Effector memory CD8-positive, alpha-beta T cell (primary cell): ENCODE results near the gene ZSCAN5C.
"Not testable (repeated sequence)": the region's sequence is repeated elsewhere in the genome, so short reads cannot be mapped to it uniquely, and the experiment has no call there.

Experiments
- ATAC-seq: fragments of 150-1000 bp; cut with Tn5 transposase; replicated peaks from 2 replicates; pipeline ENCODE4 v1.10.0; 2021; ENCODE audit warnings: mild to moderate bottlenecking, moderate library complexity
- DNase-seq, 3 experiments: peaks; one replicate each; pipeline ENCODE4 v3.0.0; 2021
- H3K27ac Mint-ChIP-seq, 2 donors: one replicate each; pipeline ENCODE4 v1.8.0; 2022; ENCODE audit warnings: mild to moderate bottlenecking in 2 of 2, mixed read lengths in 2 of 2, moderate library complexity in 2 of 2
- H3K27me3 Mint-ChIP-seq, 2 donors: one replicate each; pipeline ENCODE4 v1.8.0; 2022; ENCODE audit warnings: mixed read lengths in 2 of 2
- H3K36me3 Mint-ChIP-seq: one replicate; pipeline ENCODE4 v1.8.0; 2022; ENCODE audit warnings: mild to moderate bottlenecking, moderate library complexity, mixed read lengths; ENCODE audit not compliant: insufficient read depth
- H3K4me1 Mint-ChIP-seq, 2 donors: one replicate each; pipeline ENCODE4 v1.8.0; 2022; ENCODE audit warnings: low read depth in 2 of 2, mixed read lengths in 2 of 2
- H3K4me3 Mint-ChIP-seq, 2 donors: one replicate each; pipeline ENCODE4 v1.8.0; 2022; ENCODE audit warnings: mild to moderate bottlenecking in 2 of 2, mixed read lengths in 2 of 2, moderate library complexity in 2 of 2
- H3K9me3 Mint-ChIP-seq, 2 donors: one replicate each; pipeline ENCODE4 v1.8.0; 2022; ENCODE audit warnings: mixed read lengths in 2 of 2

The ZSCAN5C gene

GRCh38 chr19:56174086-56174485 lies 28.0 kb upstream of the ZSCAN5C start:
- peaks cover 15 to 37% of the 10 kb centered on the region in 2 donors for H3K27me3 Mint-ChIP-seq
- H3K36me3 Mint-ChIP-seq: no peaks in the 10 kb centered on the region
- DNase-seq (no peak), ATAC-seq (no peak)
- peaks cover 0 to 4% of the 10 kb centered on the region in 2 donors for H3K4me1 Mint-ChIP-seq
- no peak overlapping the region for H3K4me3 Mint-ChIP-seq
- H3K27ac Mint-ChIP-seq: no peak overlapping the region
- no peaks in the 10 kb centered on the region for H3K9me3 Mint-ChIP-seq

GRCh38 chr19:56174550-56174949 lies 27.5 kb upstream of the ZSCAN5C start:
- H3K4me3 Mint-ChIP-seq: no peak overlapping the region
- H3K4me1 Mint-ChIP-seq: peaks cover 0 to 4% of the 10 kb centered on the region in 2 donors
- DNase-seq: no peak
- peaks cover 15 to 37% of the 10 kb centered on the region in 2 donors for H3K27me3 Mint-ChIP-seq
- no peak for ATAC-seq
- no peak overlapping the region for H3K27ac Mint-ChIP-seq
- no peaks in the 10 kb centered on the region for H3K36me3 Mint-ChIP-seq
- no peaks in the 10 kb centered on the region for H3K9me3 Mint-ChIP-seq

GRCh38 chr19:56175861-56176307 lies 26.2 kb upstream of the ZSCAN5C start, which contains the start of gene GALP:
Gene GALP (plus strand): TSS chr19:56176008. CDS start chr19:56177109, 1,101 bp downstream.
- not testable (repeated sequence) for ATAC-seq, H3K4me1 Mint-ChIP-seq, H3K27ac Mint-ChIP-seq, H3K4me3 Mint-ChIP-seq, DNase-seq, H3K36me3 Mint-ChIP-seq, H3K9me3 Mint-ChIP-seq
- H3K27me3 Mint-ChIP-seq: peaks cover 15 to 28% of the 10 kb centered on the region in 2 donors

- H3K36me3 Mint-ChIP-seq, DNase-seq, H3K9me3 Mint-ChIP-seq, H3K27ac Mint-ChIP-seq, H3K4me1 Mint-ChIP-seq, ATAC-seq, H3K4me3 Mint-ChIP-seq: not testable (repeated sequence)
- peaks cover 15 to 28% of the 10 kb centered on the region in 2 donors for H3K27me3 Mint-ChIP-seq
Observed at GRCh38 chr19:56176310-56176709, 25.8 kb upstream of the ZSCAN5C start.

GRCh38 chr19:56176881-56177280 lies 25.2 kb upstream of the ZSCAN5C start:
- H3K36me3 Mint-ChIP-seq: no peaks in the 10 kb centered on the region
- no peak overlapping the region for H3K27ac Mint-ChIP-seq

GRCh38 chr19:56177564-56178243 lies 24.4 kb upstream of the ZSCAN5C start:
- Mint-ChIP-seq H3K9me3 (no peaks in the 10 kb centered on the region), H3K36me3 (no peaks in the 10 kb centered on the region), H3K27me3 (peaks cover 15 to 37% of the 10 kb centered on the region in 2 donors), H3K4me3 (no peak overlapping the region), H3K27ac (no peak overlapping the region), H3K4me1 (no peaks in the 10 kb centered on the region)
- ATAC-seq (no peak), DNase-seq (no peak)

More at GRCh38 chr19:56176881-56177280, 25.2 kb upstream of the ZSCAN5C start:
- H3K27me3 Mint-ChIP-seq: peaks cover 15 to 29% of the 10 kb centered on the region in 2 donors
- no peaks in the 10 kb centered on the region for H3K9me3 Mint-ChIP-seq
- H3K4me3 Mint-ChIP-seq: no peak overlapping the region
- peaks cover 0 to under 1% of the 10 kb centered on the region in 2 donors for H3K4me1 Mint-ChIP-seq
- DNase-seq (no peak), ATAC-seq (no peak)

GRCh38 chr19:56189785-56190184 lies 12.3 kb upstream of the ZSCAN5C start:
- H3K4me1 Mint-ChIP-seq: no peaks in the 10 kb centered on the region
- DNase-seq: no peak
- no peaks in the 10 kb centered on the region for H3K9me3 Mint-ChIP-seq
- H3K36me3 Mint-ChIP-seq: no peaks in the 10 kb centered on the region
- H3K27me3 Mint-ChIP-seq: peaks cover 38 to 60% of the 10 kb centered on the region in 2 donors
- H3K27ac Mint-ChIP-seq: no peak overlapping the region
- no peak overlapping the region for H3K4me3 Mint-ChIP-seq
- no peak for ATAC-seq

- H3K27me3 Mint-ChIP-seq: peaks cover 26 to 52% of the 10 kb centered on the region in 2 donors
- H3K4me3 Mint-ChIP-seq: no peak overlapping the region
- H3K4me1 Mint-ChIP-seq: no peaks in the 10 kb centered on the region
- H3K9me3 Mint-ChIP-seq: no peaks in the 10 kb centered on the region
- DNase-seq: no peak
- ATAC-seq: no peak
- no peaks in the 10 kb centered on the region for H3K36me3 Mint-ChIP-seq
- H3K27ac Mint-ChIP-seq: no peak overlapping the region
Observed at GRCh38 chr19:56191115-56191514, 11.0 kb upstream of the ZSCAN5C start.

- no peaks in the 10 kb centered on the region for H3K9me3 Mint-ChIP-seq
- no peak for DNase-seq
Observed at GRCh38 chr19:56191711-56192110, 10.4 kb upstream of the ZSCAN5C start.

GRCh38 chr19:56193981-56194640 lies 8.0 kb upstream of the ZSCAN5C start:
- Mint-ChIP-seq H3K36me3 (peaks cover 7% of the 10 kb centered on the region), H3K9me3 (no peaks in the 10 kb centered on the region), H3K4me3 (no peak overlapping the region), H3K27ac (no peak overlapping the region), H3K27me3 (peaks cover 28 to 61% of the 10 kb centered on the region in 2 donors), H3K4me1 (no peaks in the 10 kb centered on the region)
- DNase-seq (no peak), ATAC-seq (no peak)

More at GRCh38 chr19:56191711-56192110, 10.4 kb upstream of the ZSCAN5C start:
- H3K36me3 Mint-ChIP-seq: no peaks in the 10 kb centered on the region
- no peak overlapping the region for H3K4me3 Mint-ChIP-seq
- H3K27ac Mint-ChIP-seq: no peak overlapping the region
- peaks cover 25 to 52% of the 10 kb centered on the region in 2 donors for H3K27me3 Mint-ChIP-seq
- no peaks in the 10 kb centered on the region for H3K4me1 Mint-ChIP-seq
- ATAC-seq: no peak

- peaks cover 16 to 37% of the 10 kb centered on the region in 2 donors for H3K27me3 Mint-ChIP-seq
- ATAC-seq, H3K9me3 Mint-ChIP-seq, H3K4me3 Mint-ChIP-seq, H3K36me3 Mint-ChIP-seq, H3K4me1 Mint-ChIP-seq, H3K27ac Mint-ChIP-seq, DNase-seq: not testable (repeated sequence)
Observed at GRCh38 chr19:56197646-56198045, 4.4 kb upstream of the ZSCAN5C start, which contains the start of gene ZSCAN5B. Gene ZSCAN5B (minus strand): TSS chr19:56197783. CDS start chr19:56193052, 4,731 bp downstream.

GRCh38 chr19:56199687-56200086 lies 2.4 kb upstream of the ZSCAN5C start:
- Mint-ChIP-seq H3K27ac (no peak overlapping the region), H3K9me3 (no peaks in the 10 kb centered on the region), H3K4me1 (no peaks in the 10 kb centered on the region), H3K36me3 (peaks cover 7% of the 10 kb centered on the region), H3K4me3 (no peak overlapping the region), H3K27me3 (peaks cover 8 to 23% of the 10 kb centered on the region in 2 donors)
- DNase-seq (no peak), ATAC-seq (no peak)

GRCh38 chr19:56207581-56207980 lies 5.5 kb downstream of the ZSCAN5C start:
- DNase-seq, ATAC-seq, H3K4me3 Mint-ChIP-seq, H3K4me1 Mint-ChIP-seq, H3K27ac Mint-ChIP-seq, H3K36me3 Mint-ChIP-seq, H3K9me3 Mint-ChIP-seq: not testable (repeated sequence)
- peaks cover 32 to 49% of the 10 kb centered on the region in 2 donors for H3K27me3 Mint-ChIP-seq

GRCh38 chr19:56209091-56209490 lies 7.0 kb downstream of the ZSCAN5C start:
- H3K27me3 Mint-ChIP-seq: peaks cover 32 to 61% of the 10 kb centered on the region in 2 donors

More at GRCh38 chr19:56209091-56209490, 7.0 kb downstream of the ZSCAN5C start:
- DNase-seq (no peak), ATAC-seq (no peak)
- no peaks in the 10 kb centered on the region for H3K36me3 Mint-ChIP-seq
- H3K9me3 Mint-ChIP-seq: no peaks in the 10 kb centered on the region
- H3K4me3 Mint-ChIP-seq: no peak overlapping the region
- no peak overlapping the region for H3K27ac Mint-ChIP-seq
- no peaks in the 10 kb centered on the region for H3K4me1 Mint-ChIP-seq
